Pancreas (tissue), 10 donors: ENCODE results near the gene SHQ1. TPM values are rescaled to one million over a fixed set of nuclear protein-coding genes. Genes with fewer than 3 reads are reported as not detected.

Source experiments
- ATAC-seq, 4 donors: fragments of 200-7000 bp; cut with Tn5 transposase; one replicate each; pipeline versions ENCODE4 v1.8.0 to v1.9.1; 2020; ENCODE audit warnings: mild to moderate bottlenecking in 4 of 4, moderate library complexity in 4 of 4
- DNase-seq, 6 donors: peaks; one replicate each; pipeline ENCODE4 v3.0.0-alpha.2; 2020
- FAIRE-seq: peaks from 2 replicates; lab custom pipeline; 2012; peaks lifted over from hg19 to GRCh38; lab: Jason Lieb, UNC
- H3K27ac ChIP-seq, 4 donors: fragments of 200-600 bp; sonication (generic); 1 replicate in 3 of 4; 2 replicates in 1 of 4; pipeline versions ENCODE4 v1.5.0 to v1.8.0; 2020
- H3K27me3 ChIP-seq, 4 donors: fragments of 200-600 bp; one replicate each; pipeline ENCODE4 v1.8.0; 2021
- H3K36me3 ChIP-seq, 3 donors: fragments of 200-600 bp; sonication (generic) in 1 of 3; one replicate each; pipeline versions ENCODE4 v1.5.0 to v1.8.0; 2020 to 2021
- H3K4me1 ChIP-seq, 3 donors: fragments of 200-600 bp; one replicate each; pipeline ENCODE4 v1.8.0; 2021
- H3K4me3 ChIP-seq, 4 donors: fragments of 200-600 bp; sonication (generic) in 2 of 4; one replicate each; pipeline versions ENCODE4 v1.5.0 to v1.8.0; 2020 to 2021
- H3K9me3 ChIP-seq, 4 donors: fragments of 200-600 bp; one replicate each; pipeline ENCODE4 v1.8.0; 2021
- WGBS, 2 donors: extraction: QIAGEN DNeasy Blood & Tissue Kit; methylation state at CpG; one replicate each; pipeline ENCODE4 v1.1.7; 2013; 5-methylcytosine and 5-hydroxymethylcytosine counted together
- intact Hi-C, 3 donors: fragments of 100-400 bp; cut with DNase I; formaldehyde crosslinking; loops; one replicate each; pipeline versions ENCODE4 v1.11.1 to v1.14.2; 2022
- polyA plus RNA-seq, 2 donors: library from polyadenylated mRNA; stranded (reverse); fragments of 200-250 nt; gene quantifications; one replicate each; pipeline ENCODE4 v1.2.3, GENCODE V29; 2013
- total RNA-seq, 6 donors: library from RNA; stranded (reverse); fragmentation: NEBNext Ultra II Directional in 4 of 6; extraction: Animal tissue kit (Norgen Biotek cat#: 25700) in 4 of 6; gene quantifications; one replicate each; pipeline versions ENCODE4 v1.2.1 to v1.2.4, GENCODE V29; 2021 to 2023
- TF ChIP-seq, protein P1 (sequence below), 4 donors: fragments of 200-600 bp; sonication (generic) in 3 of 4; IDR thresholded peaks; one replicate each; pipeline versions ENCODE4 v1.5.0 to v1.8.0; 2021; ENCODE audit warnings: antibody characterized with exemption in 4 of 4
- donor health status: healthy with polysubstance abuse.
- donor health status: DM: no; HTN: no; CAD: no; lungs with moderate emphysema.
- donor health status: DM: no; HTN: no; CAD: no.
- donor health status: control.
- donor health status: control.
- donor health status: Bipolar disorder and iron deficiency.
- donor health status: DM: yes; HTN: yes; CAD: no.
- donor health status: DM: no; HTN: no; CAD: no.
- donor health status: DM: no; HTN: no; CAD: no.
- donor health status: DM: yes; HTN: yes; CAD: no.

SHQ1 gene
- total and polyA plus RNA-seq, 8 donors, result 4.1 to 13.4 (median 7.9) TPM

DNA sequence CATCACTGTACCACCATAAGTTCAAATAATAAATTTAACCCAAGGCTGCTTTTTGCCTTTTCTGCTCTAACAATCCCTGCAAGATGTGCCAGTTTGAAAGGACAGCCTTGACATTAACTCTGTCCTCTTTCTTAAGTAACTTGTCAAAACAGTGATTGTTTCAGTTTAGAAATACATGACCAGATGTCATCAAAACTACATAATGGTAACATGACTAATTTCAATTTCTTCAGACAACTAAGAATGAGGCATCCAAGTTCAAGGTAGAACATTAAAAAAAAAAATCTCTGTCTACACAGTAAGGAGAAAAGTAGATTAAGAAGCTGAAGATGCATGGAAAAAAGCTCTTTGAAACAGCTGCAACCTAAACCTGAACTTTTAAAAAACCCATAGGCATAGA lies 47.4 kb downstream of the SHQ1 start:
- no peaks in the 10 kb centered on the region for H3K27me3 ChIP-seq
- H3K9me3 ChIP-seq, result no peaks in the 10 kb centered on the region
- intact Hi-C loops, result no loop called here
- no peak overlapping the region for H3K4me3 ChIP-seq
- TF ChIP-seq, protein P1, sequence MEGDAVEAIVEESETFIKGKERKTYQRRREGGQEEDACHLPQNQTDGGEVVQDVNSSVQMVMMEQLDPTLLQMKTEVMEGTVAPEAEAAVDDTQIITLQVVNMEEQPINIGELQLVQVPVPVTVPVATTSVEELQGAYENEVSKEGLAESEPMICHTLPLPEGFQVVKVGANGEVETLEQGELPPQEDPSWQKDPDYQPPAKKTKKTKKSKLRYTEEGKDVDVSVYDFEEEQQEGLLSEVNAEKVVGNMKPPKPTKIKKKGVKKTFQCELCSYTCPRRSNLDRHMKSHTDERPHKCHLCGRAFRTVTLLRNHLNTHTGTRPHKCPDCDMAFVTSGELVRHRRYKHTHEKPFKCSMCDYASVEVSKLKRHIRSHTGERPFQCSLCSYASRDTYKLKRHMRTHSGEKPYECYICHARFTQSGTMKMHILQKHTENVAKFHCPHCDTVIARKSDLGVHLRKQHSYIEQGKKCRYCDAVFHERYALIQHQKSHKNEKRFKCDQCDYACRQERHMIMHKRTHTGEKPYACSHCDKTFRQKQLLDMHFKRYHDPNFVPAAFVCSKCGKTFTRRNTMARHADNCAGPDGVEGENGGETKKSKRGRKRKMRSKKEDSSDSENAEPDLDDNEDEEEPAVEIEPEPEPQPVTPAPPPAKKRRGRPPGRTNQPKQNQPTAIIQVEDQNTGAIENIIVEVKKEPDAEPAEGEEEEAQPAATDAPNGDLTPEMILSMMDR (IDR thresholded peaks at IDR 0.05), result no peak
- H3K4me1 ChIP-seq, result peaks cover 0 to 3% (median under 1%) of the 10 kb centered on the region in 3 donors
- DNase-seq (no peak), ATAC-seq (no peak), FAIRE-seq (no peak)
- H3K27ac ChIP-seq, result no peak overlapping the region
- H3K36me3 ChIP-seq, result no peaks in the 10 kb centered on the region

DNA sequence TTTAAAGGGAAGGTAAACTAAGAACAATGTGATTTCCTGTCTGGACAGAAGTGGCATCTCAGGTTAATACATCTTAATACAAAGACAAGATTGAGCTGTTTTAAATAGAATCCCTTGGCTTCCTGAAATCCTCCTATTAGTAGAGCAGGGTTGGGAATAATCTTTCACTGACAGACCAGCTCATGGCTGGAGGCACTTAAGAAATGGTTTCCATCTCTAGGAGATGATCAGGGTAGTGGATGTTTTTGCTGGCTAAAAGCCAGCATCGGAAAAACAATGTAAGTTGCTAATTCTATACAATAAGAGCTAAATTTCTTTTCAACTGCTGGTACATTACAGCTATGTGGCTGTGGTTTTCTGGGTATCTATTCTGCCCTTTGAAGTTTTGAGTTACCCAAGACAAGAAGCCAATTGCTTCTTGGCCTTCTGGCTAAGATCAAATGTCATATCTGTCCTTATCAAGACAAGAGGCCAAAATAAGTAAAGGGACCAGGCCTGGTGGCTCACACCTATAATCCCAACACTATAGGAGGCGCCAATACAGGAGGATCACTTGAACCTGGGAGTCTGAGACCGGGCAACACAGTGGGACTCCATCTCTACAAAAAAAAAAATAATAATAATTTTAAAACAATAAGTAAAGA lies 49.6 kb downstream of the SHQ1 start:
- 94% methylated on average over 3 of the region's 3 CpGs for WGBS, 2 donors
- Histone ChIP-seq H3K9me3 (no peaks in the 10 kb centered on the region), H3K27ac (no peak overlapping the region), H3K27me3 (no peaks in the 10 kb centered on the region), H3K4me1 (no peaks in the 10 kb centered on the region), H3K4me3 (no peak overlapping the region), H3K36me3 (no peaks in the 10 kb centered on the region)
- intact Hi-C loops, result no loop called here
- no peak for DNase-seq
- TF ChIP-seq, protein P1 (IDR thresholded peaks at IDR 0.05), result no peak
- FAIRE-seq, result no peak
- no peak for ATAC-seq

DNA sequence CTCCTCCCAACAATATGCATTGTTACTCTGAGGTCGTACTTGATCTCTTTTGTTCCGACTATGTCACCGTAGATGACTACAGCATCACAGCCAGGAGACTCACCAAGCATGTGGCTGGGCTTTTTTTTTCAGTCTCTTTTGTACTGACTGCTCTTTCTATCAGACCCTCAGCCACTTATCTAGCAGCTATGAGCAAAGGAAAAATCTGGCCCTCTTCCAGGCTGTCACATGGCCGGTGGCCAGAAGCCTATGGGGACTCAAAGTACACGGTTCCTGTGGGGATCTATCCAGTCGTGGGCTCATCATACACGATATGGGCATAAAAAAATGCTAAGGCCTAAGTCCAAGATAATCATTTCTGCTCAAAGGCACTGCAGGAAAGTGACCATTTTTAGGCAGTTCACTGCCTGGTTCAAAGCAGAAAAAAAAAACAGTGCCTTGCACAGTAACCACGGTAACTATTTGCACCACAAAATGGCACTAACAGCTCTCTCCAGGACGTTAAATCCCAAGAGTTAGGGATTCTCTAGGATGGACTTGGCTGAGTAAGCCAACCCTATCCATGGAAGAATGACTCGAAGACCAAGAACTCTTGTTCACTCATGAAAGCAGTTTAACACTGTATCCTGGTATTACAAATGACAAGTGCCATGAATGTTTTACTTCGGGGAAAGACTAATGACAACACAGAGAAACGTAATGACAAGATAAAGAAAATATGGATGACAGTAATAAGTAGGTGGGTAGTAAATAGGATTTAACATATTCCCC lies 50.3 kb downstream of the SHQ1 start:
- Histone ChIP-seq H3K27ac (no peak overlapping the region), H3K4me3 (no peak overlapping the region), H3K9me3 (no peaks in the 10 kb centered on the region), H3K36me3 (no peaks in the 10 kb centered on the region), H3K4me1 (no peaks in the 10 kb centered on the region), H3K27me3 (no peaks in the 10 kb centered on the region)
- FAIRE-seq, result no peak
- intact Hi-C loops, result no loop called here
- WGBS, 2 donors, result 44 to 53% methylated on average over 12 of the region's 12 CpGs
- TF ChIP-seq, protein P1 (IDR thresholded peaks at IDR 0.05), result no peak
- DNase-seq, result peak in 4 of 6 donors; percentile 22 to 48 (median 36)
- peak in 3 of 4 donors; percentile 19 to 50 (median 30) for ATAC-seq

DNA sequence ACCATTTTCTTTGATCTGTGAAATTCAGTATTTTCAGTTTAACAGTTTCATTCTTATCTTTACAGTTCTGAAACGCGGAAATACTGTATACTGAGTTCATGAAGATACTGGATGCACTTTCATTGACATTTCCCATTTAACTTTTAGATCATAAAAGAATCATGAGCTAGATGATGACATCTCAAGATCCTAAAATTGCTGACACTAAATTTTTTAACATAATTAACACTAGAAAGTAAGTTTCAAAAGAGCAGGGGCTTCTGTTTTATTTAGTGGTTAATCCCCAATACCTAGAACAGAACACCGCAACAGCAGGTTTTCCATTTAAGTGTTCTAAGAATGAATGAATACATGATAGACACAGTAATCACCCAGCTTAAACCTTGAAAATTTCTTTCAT lies 54.2 kb downstream of the SHQ1 start:
- 92 to 93% methylated on average over 3 of the region's 3 CpGs for WGBS, 2 donors
- intact Hi-C loops, result no loop called here
- DNase-seq (no peak), FAIRE-seq (peak; percentile 29), ATAC-seq (no peak)
- Histone ChIP-seq H3K27ac (no peak overlapping the region), H3K4me3 (no peak overlapping the region), H3K9me3 (no peaks in the 10 kb centered on the region), H3K4me1 (no peaks in the 10 kb centered on the region), H3K27me3 (no peaks in the 10 kb centered on the region), H3K36me3 (no peaks in the 10 kb centered on the region)
- TF ChIP-seq, protein P1 (IDR thresholded peaks at IDR 0.05), result no peak

DNA sequence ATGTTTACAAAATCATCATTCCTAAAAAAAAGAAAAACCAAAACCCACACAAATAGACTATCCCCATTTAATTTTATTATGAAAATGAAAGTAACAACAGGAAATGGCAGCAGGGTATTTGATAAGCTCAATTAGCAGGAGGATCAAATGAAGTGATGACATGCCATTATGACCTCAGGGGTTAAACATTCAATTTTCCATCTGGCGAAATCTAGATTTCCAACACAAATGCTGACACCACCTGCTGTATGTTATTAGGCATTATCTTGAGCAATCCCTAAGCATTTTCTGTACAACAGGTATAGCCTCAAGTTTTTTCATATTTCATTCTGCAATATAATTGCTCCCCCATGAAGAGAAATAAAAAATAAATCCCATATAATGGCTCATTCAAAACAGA lies 57.1 kb downstream of the SHQ1 start:
- no peak for ATAC-seq
- Histone ChIP-seq H3K9me3 (no peaks in the 10 kb centered on the region), H3K4me1 (no peaks in the 10 kb centered on the region), H3K36me3 (no peaks in the 10 kb centered on the region), H3K4me3 (no peak overlapping the region), H3K27me3 (no peaks in the 10 kb centered on the region), H3K27ac (no peak overlapping the region)
- intact Hi-C loops, result no loop called here
- 84 to 87% methylated on average over 1 of the region's 1 CpG for WGBS, 2 donors
- TF ChIP-seq, protein P1 (IDR thresholded peaks at IDR 0.05), result no peak
- DNase-seq, result no peak
- FAIRE-seq, result no peak
